Keratinocyte (primary cell): ENCODE measurements around the gene ANKS1B. TPM values are rescaled to one million over a fixed set of nuclear protein-coding genes. Genes with fewer than 3 reads are reported as not detected.
"Not testable (repeated sequence)": the region's sequence is repeated elsewhere in the genome, so short reads cannot be mapped to it uniquely, and the experiment has no call there.

Source experiments
- DNase-seq: peaks from one replicate; pipeline ENCODE4 v3.0.0-alpha.2; 2011; ENCODE audit warnings: low read depth, missing footprints, low spot score
- FAIRE-seq: peaks from 2 replicates; lab custom pipeline; 2011; peaks lifted over from hg19 to GRCh38; lab: Jason Lieb, UNC
- H2AFZ ChIP-seq: 2 replicates; pipeline ENCODE4 v1.6.0; 2012; ENCODE audit warnings: low read length, control low read depth, inconsistent platforms; ENCODE audit not compliant: control insufficient read depth
- H3K27ac ChIP-seq: 2 replicates; pipeline ENCODE4 v1.5.1; 2011; ENCODE audit warnings: low read length; ENCODE audit not compliant: control insufficient read depth, insufficient read depth
- H3K27me3 ChIP-seq: 3 replicates; pipeline ENCODE4 v1.6.0; 2011; ENCODE audit warnings: low read length; ENCODE audit not compliant: control insufficient read depth, insufficient read depth; ENCODE audit errors: extremely low read depth
- H3K36me3 ChIP-seq, 2 experiments: 2 replicates in 1 of 2; 3 replicates in 1 of 2; pipeline ENCODE4 v1.5.1; 2011; ENCODE audit warnings: low read length in 2 of 2, mild to moderate bottlenecking in 1 of 2; ENCODE audit not compliant: control insufficient read depth in 2 of 2, insufficient read depth in 2 of 2; ENCODE audit errors: extremely low read depth in 1 of 2
- H3K4me1 ChIP-seq: 3 replicates; pipeline ENCODE4 v1.5.1; 2011; ENCODE audit warnings: low read length; ENCODE audit not compliant: control insufficient read depth, insufficient read depth; ENCODE audit errors: extremely low read depth
- H3K4me2 ChIP-seq: 3 replicates; pipeline ENCODE4 v1.6.0; 2011; ENCODE audit warnings: low read depth, low read length; ENCODE audit not compliant: control insufficient read depth, insufficient read depth; ENCODE audit errors: extremely low read depth
- H3K4me3 ChIP-seq, 3 experiments: fragments of 200-600 bp in 1 of 3; sonication (generic) in 1 of 3; 2 replicates in 2 of 3; 3 replicates in 1 of 3; pipeline ENCODE4 v1.5.1; 2011 to 2016; ENCODE audit warnings: low read length in 3 of 3, mild to moderate bottlenecking in 3 of 3, control low read depth in 2 of 3, inconsistent platforms in 1 of 3, low read depth in 1 of 3, mixed read lengths in 1 of 3, mixed run types in 1 of 3, moderate library complexity in 1 of 3; ENCODE audit not compliant: control insufficient read depth in 2 of 3, insufficient read depth in 2 of 3; ENCODE audit errors: extremely low read depth in 1 of 3
- H3K79me2 ChIP-seq: 2 replicates; pipeline ENCODE4 v1.6.0; 2012; ENCODE audit warnings: low read length; ENCODE audit not compliant: control insufficient read depth, insufficient read depth
- H3K9ac ChIP-seq: 3 replicates; pipeline ENCODE4 v1.6.0; 2011; ENCODE audit warnings: low read length; ENCODE audit not compliant: control insufficient read depth, insufficient read depth; ENCODE audit errors: extremely low read depth
- H3K9me1 ChIP-seq: 3 replicates; pipeline ENCODE4 v1.6.0; 2011; ENCODE audit warnings: low read length; ENCODE audit not compliant: control insufficient read depth, insufficient read depth; ENCODE audit errors: extremely low read depth
- H3K9me3 ChIP-seq: 2 replicates; pipeline ENCODE4 v1.5.1; 2012; ENCODE audit warnings: low read depth, low read length; ENCODE audit not compliant: control insufficient read depth
- H4K20me1 ChIP-seq: 3 replicates; pipeline ENCODE4 v1.6.0; 2011; ENCODE audit warnings: low read length; ENCODE audit not compliant: control insufficient read depth, insufficient read depth; ENCODE audit errors: extremely low read depth
- CTCF ChIP-seq, 3 experiments: IDR thresholded peaks in 1 of 3; conservative IDR thresholded peaks in 1 of 3; optimal IDR thresholded peaks in 1 of 3; 2 replicates in 2 of 3; 3 replicates in 1 of 3; pipeline versions ENCODE3 to v1.5.1; 2011; ENCODE audit warnings: low read length in 3 of 3, mild to moderate bottlenecking in 3 of 3, moderate library complexity in 2 of 3, control low read depth in 1 of 3, inconsistent platforms in 1 of 3; ENCODE audit not compliant: insufficient read depth in 2 of 3; ENCODE audit errors: extremely low read depth in 1 of 3
- EZH2 ChIP-seq: IDR thresholded peaks from one replicate; pipeline ENCODE4 v1.6.1; 2012; ENCODE audit warnings: inconsistent platforms, mild to moderate bottlenecking, low read length, moderate library complexity
- dilution Hi-C: fragments of 300-500 bp; cut with MboI; formaldehyde crosslinking; loops from one replicate; pipeline ENCODE4 v1.7.0; 2020; ENCODE audit warnings: low sequenced_read_pairs; ENCODE audit not compliant: extremely low pct_ligation_motif_present
- polyA plus RNA-seq, 5 experiments: library from polyadenylated mRNA; depleted of rRNA in 3 of 5; stranded (reverse) in 3 of 5; stranded (forward) in 1 of 5; unstranded in 1 of 5; fragments of >200 nt; gene quantifications; 1 replicate in 1 of 5; 2 replicates in 3 of 5; 3 replicates in 1 of 5; pipeline versions ENCODE4 v1.2.1 to v1.2.3, GENCODE V29; 2011 to 2012; ENCODE audit warnings: missing spikeins in 2 of 5, low read depth in 1 of 5, low replicate concordance in 1 of 5

The ANKS1B gene
- polyA plus RNA-seq, 1 donor (not counting 4 experiments of a cell fraction or from before 2014, with no cell fraction given): not detected

- no peaks in the 10 kb centered on the region for H3K4me1 ChIP-seq
- no peaks in the 10 kb centered on the region for H3K27me3 ChIP-seq
- no peaks in the 10 kb centered on the region for H3K9me1 ChIP-seq
- no peak overlapping the region for H2AFZ ChIP-seq
- TF ChIP-seq EZH2 (no peak), CTCF (optimal IDR thresholded peaks at IDR 0.05 in 1 of 3, IDR thresholded peaks at IDR 0.05 in 1 of 3, conservative IDR thresholded peaks at IDR 0.05 in 1 of 3; ENCODE audit: extremely low read depth in 1 of 3, insufficient read depth in 2 of 3, low read length in 3 of 3) (no peak)
- H3K36me3 ChIP-seq: no peaks in the 10 kb centered on the region
- no peaks in the 10 kb centered on the region for H3K9me3 ChIP-seq
- no peak overlapping the region for H3K27ac ChIP-seq
- no peaks in the 10 kb centered on the region for H4K20me1 ChIP-seq
- FAIRE-seq: no peak
- H3K79me2 ChIP-seq: no peaks in the 10 kb centered on the region
- H3K9ac ChIP-seq: no peak overlapping the region
- no peak overlapping the region for H3K4me3 ChIP-seq
- H3K4me2 ChIP-seq: no peak overlapping the region
- DNase-seq: no peak
- dilution Hi-C loops: no loop called here
Observed at GRCh38 chr12:99596762-99597161, 388.0 kb downstream of the ANKS1B start.

GRCh38 chr12:99577125-99577524 is 407.6 kb downstream of the ANKS1B start:
- H3K4me1 ChIP-seq, dilution Hi-C loops, H2AFZ ChIP-seq, DNase-seq, FAIRE-seq, H3K9me3 ChIP-seq, H3K4me3 ChIP-seq, H3K9me1 ChIP-seq, H3K27me3 ChIP-seq, H3K4me2 ChIP-seq, H4K20me1 ChIP-seq, H3K27ac ChIP-seq, H3K79me2 ChIP-seq, H3K9ac ChIP-seq, H3K36me3 ChIP-seq: not testable (repeated sequence)

GRCh38 chr12:99573980-99574379 is 410.8 kb downstream of the ANKS1B start:
- Histone ChIP-seq H3K9me3 (no peaks in the 10 kb centered on the region), H3K9me1 (no peaks in the 10 kb centered on the region), H4K20me1 (no peaks in the 10 kb centered on the region), H3K4me2 (no peak overlapping the region), H3K27me3 (no peaks in the 10 kb centered on the region), H3K4me3 (no peak overlapping the region), H3K79me2 (no peaks in the 10 kb centered on the region), H3K4me1 (no peaks in the 10 kb centered on the region), H3K36me3 (no peaks in the 10 kb centered on the region), H3K27ac (no peak overlapping the region), H2AFZ (no peak overlapping the region), H3K9ac (no peak overlapping the region)
- no peak for FAIRE-seq
- DNase-seq: no peak
- TF ChIP-seq CTCF (optimal IDR thresholded peaks at IDR 0.05 in 1 of 3, IDR thresholded peaks at IDR 0.05 in 1 of 3, conservative IDR thresholded peaks at IDR 0.05 in 1 of 3; ENCODE audit: extremely low read depth in 1 of 3, insufficient read depth in 2 of 3, low read length in 3 of 3): no peak
- dilution Hi-C loops: no loop called here
